ENCODE data around the gene CMTR2.
A peak's percentile ranks its signal among the peaks of the same experiment; 100 is the strongest.

CMTR2 gene

DNA sequence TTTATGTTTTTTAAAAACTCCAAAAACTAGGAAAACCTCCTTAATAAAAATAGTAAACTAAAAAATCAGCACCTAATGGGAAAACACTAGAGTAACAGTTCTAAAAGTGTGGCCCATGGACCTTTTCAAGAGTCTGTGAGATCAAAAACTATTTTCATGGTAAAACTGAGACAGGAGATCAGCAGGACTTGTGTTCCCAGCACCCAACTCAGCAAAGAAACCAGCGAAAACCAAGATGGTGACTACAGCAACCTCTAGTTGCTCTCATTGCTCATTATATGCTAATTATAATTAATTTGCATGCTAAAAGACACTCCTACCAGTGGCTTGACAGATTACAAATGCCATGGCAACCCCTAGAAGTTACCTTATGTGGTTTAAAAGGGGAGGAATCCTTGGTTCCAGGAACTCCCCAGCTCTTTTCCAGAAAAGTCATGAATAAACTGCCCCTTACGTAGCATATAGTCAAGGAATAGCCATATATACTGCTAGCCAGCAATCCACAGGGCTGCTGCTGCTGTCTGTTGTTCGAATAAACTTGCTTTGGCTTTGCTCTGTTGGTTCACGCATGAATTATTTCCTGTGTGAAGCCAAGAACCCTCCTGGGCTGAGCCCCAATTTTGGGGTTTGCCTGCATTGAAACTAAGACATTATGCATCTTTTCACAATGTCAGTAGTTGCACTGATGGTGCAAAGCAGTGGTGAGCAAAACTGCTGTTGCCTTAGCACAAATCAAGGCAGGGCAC, 12.4 kb downstream of the CMTR2 start:
- peak; percentile 4 for DNase-seq (ENCODE audit: low spot score)

- DNase-seq (ENCODE audit: low spot score): no peak
These were observed 15.8 kb downstream of the CMTR2 start for GRCh38 chr16:71273384-71273783.

GRCh38 chr16:71264299-71264698, 24.9 kb downstream of the CMTR2 start:
- no peak for DNase-seq (ENCODE audit: low spot score)

DNA sequence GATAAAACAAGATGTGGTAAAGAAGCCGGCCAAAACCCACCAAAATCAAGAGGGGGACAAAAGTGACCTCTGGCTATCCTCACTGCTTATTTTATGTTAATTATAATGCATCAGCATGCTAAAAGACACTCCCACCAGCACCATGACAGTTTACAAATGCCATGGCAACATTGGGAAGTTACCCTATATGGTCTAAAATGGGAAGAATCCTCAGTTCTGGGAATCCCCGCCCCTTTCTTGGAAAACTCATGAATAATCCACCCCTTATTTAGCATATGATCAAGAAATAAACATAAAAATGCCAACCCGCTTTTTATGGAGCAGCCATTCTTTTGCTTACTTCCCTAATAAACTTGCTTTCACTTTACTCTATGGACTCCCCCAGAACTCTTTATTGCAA, 25.6 kb downstream of the CMTR2 start:
- DNase-seq (ENCODE audit: low spot score): no peak

GRCh38 chr16:71262391-71262790, 26.8 kb downstream of the CMTR2 start:
- DNase-seq (ENCODE audit: low spot score): no peak

DNA sequence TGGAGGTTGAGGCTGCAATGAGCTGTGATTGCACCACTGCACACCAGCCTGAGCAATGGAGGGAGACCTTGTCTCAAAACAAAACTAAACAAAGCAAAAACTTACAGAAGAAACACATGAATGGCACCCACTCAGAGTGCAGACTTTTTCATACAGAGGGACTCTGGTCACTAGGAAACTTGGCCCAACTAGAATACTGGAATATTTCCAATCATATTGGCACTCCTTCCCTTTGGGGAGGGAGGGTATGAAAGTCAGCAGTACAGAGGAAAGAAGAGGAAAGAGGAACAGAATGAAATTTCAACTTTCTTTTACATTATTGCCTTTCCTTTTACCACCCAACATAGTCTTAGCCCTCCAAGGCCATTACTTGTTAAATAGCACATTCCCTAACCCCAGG, 28.2 kb downstream of the CMTR2 start:
- DNase-seq (ENCODE audit: low spot score): no peak

GRCh38 chr16:71259086-71259485, 30.1 kb downstream of the CMTR2 start:
- DNase-seq (ENCODE audit: low spot score): no peak

- no peak for DNase-seq (ENCODE audit: low spot score)
These were observed 30.8 kb downstream of the CMTR2 start for GRCh38 chr16:71258372-71258771.

DNA sequence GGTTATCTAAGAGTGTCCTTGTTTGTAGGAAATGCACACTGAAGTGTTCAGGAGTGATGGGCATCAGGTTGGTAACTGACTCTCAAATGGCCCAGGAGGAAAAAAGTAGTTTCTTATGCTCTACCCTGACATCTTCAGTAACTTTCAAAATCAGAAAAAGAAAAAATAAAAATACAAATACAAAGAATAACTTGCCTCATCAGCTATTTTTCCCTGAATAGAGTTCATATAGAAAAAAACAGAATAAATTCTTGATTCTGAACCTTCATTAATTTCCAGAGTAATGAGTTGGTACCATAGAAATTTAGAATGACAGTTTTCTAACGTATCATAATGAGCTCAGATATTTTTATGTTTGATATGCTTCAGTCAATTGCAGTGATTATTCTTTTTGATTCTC, 31.4 kb downstream of the CMTR2 start:
- DNase-seq (ENCODE audit: low spot score): no peak

GRCh38 chr16:71255721-71256120, 33.5 kb downstream of the CMTR2 start:
- no peak for DNase-seq (ENCODE audit: low spot score)

DNA sequence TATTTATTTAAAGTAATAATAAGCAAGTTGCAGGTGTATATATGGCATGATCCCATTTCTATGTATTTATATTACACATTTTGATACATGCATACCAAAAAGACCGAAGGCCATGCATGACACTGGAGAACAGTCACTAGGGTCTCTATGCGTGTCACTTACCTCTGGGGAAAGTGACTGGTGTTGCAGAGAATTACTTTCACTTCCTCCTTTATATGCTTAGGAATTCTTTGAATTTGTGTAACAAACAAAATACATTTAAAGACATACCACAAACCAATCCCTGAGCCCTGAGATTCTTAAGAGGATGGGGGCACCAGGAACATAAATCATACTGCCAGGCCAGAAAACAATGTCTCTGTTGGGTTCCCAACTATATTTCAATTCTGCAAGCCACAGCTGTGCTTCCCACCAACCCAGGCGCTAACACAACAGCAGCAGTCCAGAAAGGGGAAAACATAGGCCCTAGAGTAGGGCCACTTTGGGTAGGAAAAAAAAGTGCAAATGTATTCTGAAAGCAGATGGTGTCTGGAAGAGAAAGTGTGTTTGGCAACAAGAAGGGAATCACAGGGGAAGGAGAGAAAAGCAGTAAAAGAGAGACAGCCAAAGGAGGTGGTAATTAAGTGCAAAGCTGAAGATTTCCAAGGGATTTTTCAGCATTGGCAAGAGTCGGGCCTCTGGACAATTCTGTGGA, 34.2 kb downstream of the CMTR2 start:
- peak; percentile 7 for DNase-seq (ENCODE audit: low spot score)

- no peak for DNase-seq (ENCODE audit: low spot score)
These were observed 38.6 kb downstream of the CMTR2 start for GRCh38 chr16:71250461-71251235.

DNA sequence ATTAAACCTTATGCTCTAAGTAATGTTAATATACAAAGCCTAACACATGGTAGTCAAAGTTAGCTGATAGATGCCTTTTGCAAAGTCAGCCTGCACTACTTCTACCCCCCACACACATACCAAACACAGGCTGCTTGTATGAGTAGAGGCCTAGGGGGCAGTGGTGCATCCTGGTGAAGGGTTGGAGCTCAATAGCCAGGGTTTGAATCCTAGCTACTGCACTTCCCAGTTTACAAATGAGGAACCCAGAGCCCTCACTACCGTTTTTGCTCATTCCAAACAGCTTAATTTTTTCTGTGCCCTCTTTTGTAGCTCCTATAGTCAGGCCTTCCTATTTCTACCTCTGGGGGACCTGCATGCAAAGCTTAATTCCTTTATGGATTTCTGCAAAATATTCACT, 39.8 kb downstream of the CMTR2 start:
- DNase-seq (ENCODE audit: low spot score): peak; percentile 4

DNA sequence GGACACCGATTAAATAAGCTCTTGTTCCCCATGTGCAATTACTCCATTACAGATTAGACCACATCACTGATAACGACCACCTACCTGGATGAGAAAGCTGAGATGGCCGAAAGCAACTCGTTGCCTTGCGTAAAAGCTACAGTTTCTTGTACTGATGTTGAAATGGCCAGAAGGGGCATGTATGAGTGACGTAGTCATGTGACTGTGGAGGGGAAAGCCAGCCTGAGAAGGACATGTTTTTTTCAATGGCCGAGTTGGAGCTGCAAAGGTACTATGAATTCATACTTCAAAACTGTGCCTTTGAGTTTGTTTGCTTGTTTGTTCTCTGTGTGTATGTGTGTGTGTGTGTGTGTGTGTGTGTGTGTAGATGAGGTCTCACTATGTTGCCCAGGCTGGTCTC, 41.7 kb downstream of the CMTR2 start:
- DNase-seq (ENCODE audit: low spot score): no peak

- no peak for DNase-seq (ENCODE audit: low spot score)
These were observed 42.9 kb downstream of the CMTR2 start for GRCh38 chr16:71246309-71246708.

- no peak for DNase-seq (ENCODE audit: low spot score)
These were observed 44.7 kb downstream of the CMTR2 start for GRCh38 chr16:71244521-71244920.

- DNase-seq (ENCODE audit: low spot score): no peak
These were observed 46.6 kb downstream of the CMTR2 start for GRCh38 chr16:71242601-71243000.

DNA sequence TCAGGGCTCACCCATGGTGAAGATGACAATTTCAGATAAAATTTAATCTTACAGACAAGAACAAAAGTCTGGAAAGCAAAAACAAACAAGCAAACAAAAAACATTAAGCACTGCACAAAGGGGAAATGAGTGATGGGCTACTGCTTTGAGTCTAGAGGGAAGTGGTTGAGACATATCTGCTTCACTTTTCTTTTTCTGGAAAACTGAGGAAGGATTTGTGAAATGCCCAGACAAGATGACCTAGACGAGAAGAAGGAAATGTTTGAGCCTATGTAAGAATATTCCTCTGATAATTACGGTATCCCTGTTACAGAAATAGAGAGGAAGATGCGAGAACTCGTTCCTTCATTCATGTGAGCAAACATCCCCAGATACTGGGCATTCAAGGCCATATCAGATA, 47.2 kb downstream of the CMTR2 start:
- no peak for DNase-seq (ENCODE audit: low spot score)

All from NAMALWA (cell line).